ENCODE measurements around the gene SH3BP5L. TPM values are rescaled to one million over a fixed set of nuclear protein-coding genes. Genes with fewer than 3 reads are reported as not detected.

Gene SH3BP5L
- total RNA-seq, 2 donors from 2014 or later = 13.7 to 14.8 TPM

DNA sequence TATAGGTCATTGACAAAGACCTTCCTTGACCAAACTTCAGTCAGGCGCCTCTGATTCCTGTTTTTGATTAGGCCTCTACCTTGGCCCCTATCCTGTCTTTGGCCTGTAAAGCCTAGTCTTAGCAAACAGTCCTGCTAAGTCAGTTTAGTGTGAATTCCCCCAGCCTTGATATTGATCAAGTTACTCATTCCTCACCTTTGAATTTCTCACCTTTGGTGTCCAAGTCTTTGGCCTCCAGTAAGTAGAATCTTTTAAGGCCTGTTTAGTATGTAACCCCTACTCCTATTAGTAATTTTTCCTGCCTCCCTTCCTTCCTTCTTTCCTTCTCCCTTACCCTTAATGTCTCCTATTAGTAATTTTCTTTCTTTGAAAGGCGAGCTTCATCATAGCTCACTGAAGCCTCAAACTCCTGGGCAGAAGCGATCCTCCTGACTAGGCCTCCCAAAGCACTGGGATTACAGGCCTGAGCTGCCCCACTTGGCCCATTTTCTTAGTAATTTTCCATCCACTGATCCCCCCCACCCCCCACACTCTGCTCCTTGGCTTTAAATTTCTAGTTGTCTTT lies 46.2 kb upstream of the SH3BP5L start:
- no peaks in the 10 kb centered on the region for H3K27me3 ChIP-seq
- no peaks in the 10 kb centered on the region for H3K36me3 ChIP-seq (replicated peaks in 1 of 2; ENCODE audit: insufficient read depth in 1 of 2, low read depth in 2 of 2)
- peaks cover 11% of the 10 kb centered on the region for H3K4me1 ChIP-seq
- ATAC-seq = no peak
- no peak overlapping the region for H3K4me3 ChIP-seq
- no peaks in the 10 kb centered on the region for H3K9me3 ChIP-seq
- no peak for TF ChIP-seq POLR2A (IDR thresholded peaks at IDR 0.05)
- TF ChIP-seq CTCF (IDR thresholded peaks at IDR 0.05) = no peak
- 88 to 97% methylated on average over 3 of the region's 3 CpGs for WGBS, 2 donors
- H3K27ac ChIP-seq = peak overlapping the region in 2 of 4 donors; percentile 93 to 97
- DNase-seq = no peak
- intact Hi-C loops (cut with DNase I) = no loop called here

- TF ChIP-seq CTCF (IDR thresholded peaks at IDR 0.05) (no peak), POLR2A (IDR thresholded peaks at IDR 0.05) (peak; percentile 44 to 74 (median 68))
Measured at GRCh38 chr1:248862998-248863881, 37.5 kb upstream of the SH3BP5L start.

DNA sequence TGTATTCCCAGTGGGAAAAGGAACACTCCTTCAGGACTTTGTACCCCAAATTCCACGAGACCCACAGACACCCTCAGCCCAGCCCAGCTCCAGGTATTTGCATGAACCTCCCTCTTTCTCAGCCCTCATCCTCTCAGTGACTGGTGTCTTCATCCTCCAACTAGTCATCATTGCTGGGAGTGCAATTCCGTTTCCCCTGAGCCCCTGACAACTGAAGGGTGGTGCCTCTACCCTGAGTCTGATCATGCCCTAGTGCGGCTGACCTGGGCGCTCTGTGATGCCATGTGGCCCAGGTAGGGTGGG lies 36.9 kb upstream of the SH3BP5L start:
- H3K36me3 ChIP-seq (replicated peaks in 1 of 2; ENCODE audit: insufficient read depth in 1 of 2, low read depth in 2 of 2) = no peaks in the 10 kb centered on the region
- no peak for ATAC-seq
- H3K9me3 ChIP-seq = no peaks in the 10 kb centered on the region
- peaks cover 30% of the 10 kb centered on the region for H3K4me1 ChIP-seq
- DNase-seq = no peak
- TF ChIP-seq CTCF (IDR thresholded peaks at IDR 0.05) (no peak), POLR2A (IDR thresholded peaks at IDR 0.05) (no peak)
- no peaks in the 10 kb centered on the region for H3K27me3 ChIP-seq
- intact Hi-C loops (cut with DNase I) = no loop called here
- no peak overlapping the region for H3K4me3 ChIP-seq
- 13 to 15% methylated on average over 4 of the region's 4 CpGs for WGBS, 2 donors
- H3K27ac ChIP-seq = peak overlapping the region; percentile 37 to 81 (median 63)

More at GRCh38 chr1:248862998-248863881, 37.5 kb upstream of the SH3BP5L start:
- DNase-seq = peak; percentile 86 to 93 (median 90)
- Histone ChIP-seq H3K4me1 (peaks cover 24% of the 10 kb centered on the region), H3K4me3 (peak overlapping the region in 1 of 2 donors; percentile 17), H3K9me3 (no peaks in the 10 kb centered on the region), H3K36me3 (replicated peaks in 1 of 2; ENCODE audit: insufficient read depth in 1 of 2, low read depth in 2 of 2) (no peaks in the 10 kb centered on the region), H3K27ac (peak overlapping the region; percentile 37 to 81 (median 63)), H3K27me3 (no peaks in the 10 kb centered on the region)
- ATAC-seq = peak; percentile 69
- 9 to 10% methylated on average over 28 to 43 of the region's 46 CpGs for WGBS, 2 donors
- intact Hi-C loops (cut with DNase I) = no loop called here

DNA sequence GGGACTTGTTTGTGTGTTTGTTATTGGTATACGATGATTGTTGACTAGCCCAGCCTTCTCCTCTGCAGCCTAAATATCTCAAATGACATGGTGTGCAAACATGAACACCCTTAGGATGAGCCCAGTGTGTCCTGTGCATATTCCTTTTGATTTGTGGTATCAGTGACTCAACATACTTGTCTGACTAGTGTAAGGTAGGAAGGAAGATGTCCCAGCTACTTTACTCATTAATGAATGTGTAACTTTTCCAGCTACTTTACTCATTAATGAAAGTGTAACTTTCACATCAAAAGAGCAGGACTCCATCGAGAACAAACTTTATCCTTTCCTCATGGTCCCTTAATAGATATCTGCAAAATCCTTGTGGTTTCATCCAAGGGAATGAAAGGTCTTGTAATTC lies 35.9 kb upstream of the SH3BP5L start:
- intact Hi-C loops (cut with DNase I) = no loop called here
- no peak for ATAC-seq
- Histone ChIP-seq H3K4me1 (peaks cover 37% of the 10 kb centered on the region), H3K27me3 (no peaks in the 10 kb centered on the region), H3K36me3 (replicated peaks in 1 of 2; ENCODE audit: insufficient read depth in 1 of 2, low read depth in 2 of 2) (no peaks in the 10 kb centered on the region), H3K27ac (no peak overlapping the region), H3K4me3 (no peak overlapping the region), H3K9me3 (no peaks in the 10 kb centered on the region)
- WGBS, 2 donors = 77 to 86% methylated on average over 2 of the region's 2 CpGs
- no peak for TF ChIP-seq POLR2A (IDR thresholded peaks at IDR 0.05)
- TF ChIP-seq CTCF (IDR thresholded peaks at IDR 0.05) = no peak
- DNase-seq = no peak
